ENCODE results near the gene RPP14.

RPP14 gene

DNA sequence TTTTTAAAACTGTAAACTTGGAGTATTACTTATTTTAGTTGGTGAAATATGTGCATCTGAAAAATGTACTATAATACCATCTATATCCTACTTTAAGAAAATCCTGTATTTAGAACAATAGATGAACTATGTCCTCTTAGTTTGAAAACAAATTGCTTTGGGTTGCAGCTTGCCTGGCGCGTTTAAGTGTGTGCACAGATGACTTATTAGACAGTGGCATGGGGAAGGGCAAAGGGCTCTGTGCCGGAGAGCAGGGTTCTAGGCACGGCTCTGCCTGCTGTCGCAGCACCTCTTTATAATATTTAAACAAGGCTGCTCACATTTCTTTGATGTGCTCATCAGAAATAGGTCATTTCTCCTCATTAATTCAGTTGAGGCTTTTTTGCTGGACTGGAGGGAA, 36.6 kb downstream of the RPP14 start:
- Histone ChIP-seq H3K4me3 (ENCODE audit: low read length) (peak overlapping the region; percentile 57), H3K27me3 (ENCODE audit: control insufficient read depth, low read length) (no peaks in the 10 kb centered on the region), H3F3A (ENCODE audit: control insufficient read depth, insufficient read depth) (peaks cover 45% of the 10 kb centered on the region), H3K79me2 (ENCODE audit: control insufficient read depth, low read length) (peaks cover 98% of the 10 kb centered on the region), H3K4me2 (ENCODE audit: low read length) (peak overlapping the region; percentile 98), H3K36me3 (ENCODE audit: control insufficient read depth, low read length) (peaks cover 89% of the 10 kb centered on the region), H3K27ac (ENCODE audit: low read depth, low read length) (peak overlapping the region; percentile 99), H3K9me3 (ENCODE audit: control insufficient read depth, insufficient read depth, low read length) (no peaks in the 10 kb centered on the region), H4K20me1 (ENCODE audit: control insufficient read depth, insufficient read depth, low read depth, low read length) (no peaks in the 10 kb centered on the region), H3K4me1 (ENCODE audit: control insufficient read depth, low read length) (peaks cover 98% of the 10 kb centered on the region), H3K9me2 (replicated peaks; ENCODE audit: control insufficient read depth, low read length) (no peaks in the 10 kb centered on the region)
- TF ChIP-seq, protein P1, sequence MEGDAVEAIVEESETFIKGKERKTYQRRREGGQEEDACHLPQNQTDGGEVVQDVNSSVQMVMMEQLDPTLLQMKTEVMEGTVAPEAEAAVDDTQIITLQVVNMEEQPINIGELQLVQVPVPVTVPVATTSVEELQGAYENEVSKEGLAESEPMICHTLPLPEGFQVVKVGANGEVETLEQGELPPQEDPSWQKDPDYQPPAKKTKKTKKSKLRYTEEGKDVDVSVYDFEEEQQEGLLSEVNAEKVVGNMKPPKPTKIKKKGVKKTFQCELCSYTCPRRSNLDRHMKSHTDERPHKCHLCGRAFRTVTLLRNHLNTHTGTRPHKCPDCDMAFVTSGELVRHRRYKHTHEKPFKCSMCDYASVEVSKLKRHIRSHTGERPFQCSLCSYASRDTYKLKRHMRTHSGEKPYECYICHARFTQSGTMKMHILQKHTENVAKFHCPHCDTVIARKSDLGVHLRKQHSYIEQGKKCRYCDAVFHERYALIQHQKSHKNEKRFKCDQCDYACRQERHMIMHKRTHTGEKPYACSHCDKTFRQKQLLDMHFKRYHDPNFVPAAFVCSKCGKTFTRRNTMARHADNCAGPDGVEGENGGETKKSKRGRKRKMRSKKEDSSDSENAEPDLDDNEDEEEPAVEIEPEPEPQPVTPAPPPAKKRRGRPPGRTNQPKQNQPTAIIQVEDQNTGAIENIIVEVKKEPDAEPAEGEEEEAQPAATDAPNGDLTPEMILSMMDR (IDR thresholded peaks at IDR 0.05; ENCODE audit: low read depth, low read length, poor library complexity, severe bottlenecking): no peak
- no peak for TF ChIP-seq EZH2phosphoT487 (IDR thresholded peaks at IDR 0.05; ENCODE audit: borderline replicate concordance, low read length)

DNA sequence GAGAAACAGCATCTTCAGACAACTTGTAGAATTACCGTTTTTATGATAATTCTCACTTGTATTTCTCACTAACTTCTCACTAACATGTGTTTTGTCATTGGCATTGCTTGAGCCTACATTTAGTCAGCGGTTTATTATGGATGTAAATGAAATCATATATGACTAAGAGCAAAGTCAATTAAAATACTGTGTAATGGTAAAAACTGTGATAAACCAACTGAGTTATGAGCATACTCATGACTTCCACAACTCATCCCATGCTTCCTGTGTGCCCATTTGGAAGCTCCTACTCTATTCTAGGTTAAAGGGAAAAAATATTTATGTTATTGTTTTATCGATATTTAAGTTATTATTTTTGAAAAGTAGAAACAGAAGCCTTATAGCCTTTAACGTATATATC, 39.4 kb downstream of the RPP14 start:
- Histone ChIP-seq H3K4me1 (ENCODE audit: control insufficient read depth, low read length) (peaks cover 99% of the 10 kb centered on the region), H3K9me3 (ENCODE audit: control insufficient read depth, insufficient read depth, low read length) (no peaks in the 10 kb centered on the region), H3F3A (ENCODE audit: control insufficient read depth, insufficient read depth) (peaks cover 58% of the 10 kb centered on the region), H3K27ac (ENCODE audit: low read depth, low read length) (peak overlapping the region; percentile 99), H3K27me3 (ENCODE audit: control insufficient read depth, low read length) (no peaks in the 10 kb centered on the region), H3K79me2 (ENCODE audit: control insufficient read depth, low read length) (peaks cover 82% of the 10 kb centered on the region), H3K36me3 (ENCODE audit: control insufficient read depth, low read length) (peaks cover 81% of the 10 kb centered on the region), H3K9me2 (replicated peaks; ENCODE audit: control insufficient read depth, low read length) (no peaks in the 10 kb centered on the region), H3K4me2 (ENCODE audit: low read length) (peak overlapping the region; percentile 98), H4K20me1 (ENCODE audit: control insufficient read depth, insufficient read depth, low read depth, low read length) (no peaks in the 10 kb centered on the region), H3K4me3 (ENCODE audit: low read length) (peak overlapping the region; percentile 42)
- TF ChIP-seq, protein P1 (IDR thresholded peaks at IDR 0.05; ENCODE audit: low read depth, low read length, poor library complexity, severe bottlenecking): no peak
- TF ChIP-seq EZH2phosphoT487 (IDR thresholded peaks at IDR 0.05; ENCODE audit: borderline replicate concordance, low read length): no peak

DNA sequence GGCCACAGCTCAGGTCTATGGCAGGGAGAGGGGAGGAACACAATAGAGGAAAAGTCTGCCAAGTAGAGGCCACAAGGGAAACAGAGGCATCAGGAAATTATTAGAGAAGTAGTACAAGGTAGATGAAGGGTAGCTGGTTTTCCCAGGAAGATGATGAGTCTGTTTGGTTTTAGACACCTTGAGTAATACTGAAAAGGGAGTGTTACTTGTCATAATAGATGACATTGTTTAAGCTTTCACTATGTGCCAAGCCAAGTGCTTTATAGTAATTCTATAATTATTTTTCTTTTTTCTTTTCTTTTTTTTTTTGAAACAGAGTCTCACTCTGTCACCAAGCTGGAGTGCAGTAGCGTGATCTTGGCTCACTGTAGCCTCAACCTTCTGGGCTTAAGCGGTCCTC, 40.3 kb downstream of the RPP14 start:
- Histone ChIP-seq H3K4me2 (ENCODE audit: low read length) (peak overlapping the region; percentile 98), H3F3A (ENCODE audit: control insufficient read depth, insufficient read depth) (peaks cover 66% of the 10 kb centered on the region), H3K27me3 (ENCODE audit: control insufficient read depth, low read length) (no peaks in the 10 kb centered on the region), H3K4me3 (ENCODE audit: low read length) (peak overlapping the region; percentile 42), H3K27ac (ENCODE audit: low read depth, low read length) (peak overlapping the region; percentile 99), H3K4me1 (ENCODE audit: control insufficient read depth, low read length) (peaks cover 99% of the 10 kb centered on the region), H3K79me2 (ENCODE audit: control insufficient read depth, low read length) (peaks cover 82% of the 10 kb centered on the region), H4K20me1 (ENCODE audit: control insufficient read depth, insufficient read depth, low read depth, low read length) (no peaks in the 10 kb centered on the region), H3K9me2 (replicated peaks; ENCODE audit: control insufficient read depth, low read length) (no peaks in the 10 kb centered on the region), H3K9me3 (ENCODE audit: control insufficient read depth, insufficient read depth, low read length) (no peaks in the 10 kb centered on the region), H3K36me3 (ENCODE audit: control insufficient read depth, low read length) (peaks cover 81% of the 10 kb centered on the region)
- no peak for TF ChIP-seq EZH2phosphoT487 (IDR thresholded peaks at IDR 0.05; ENCODE audit: borderline replicate concordance, low read length)
- TF ChIP-seq, protein P1 (IDR thresholded peaks at IDR 0.05; ENCODE audit: low read depth, low read length, poor library complexity, severe bottlenecking): no peak

Data from DOHH2 (cell line).